Measurements from ENCODE around the gene RND2. TPM values are rescaled to one million over a fixed set of nuclear protein-coding genes. Genes with fewer than 3 reads are reported as not detected.

Gene RND2
- total RNA-seq, 1 donor from 2014 or later: 7.1 TPM

- peaks cover 4% of the 10 kb centered on the region for H3K27me3 Mint-ChIP-seq
- peaks cover 13% of the 10 kb centered on the region for H3K4me1 Mint-ChIP-seq (ENCODE audit: unreplicated experiment)
- H3K27ac Mint-ChIP-seq: peak overlapping the region; percentile 70
- TF ChIP-seq, protein P1, sequence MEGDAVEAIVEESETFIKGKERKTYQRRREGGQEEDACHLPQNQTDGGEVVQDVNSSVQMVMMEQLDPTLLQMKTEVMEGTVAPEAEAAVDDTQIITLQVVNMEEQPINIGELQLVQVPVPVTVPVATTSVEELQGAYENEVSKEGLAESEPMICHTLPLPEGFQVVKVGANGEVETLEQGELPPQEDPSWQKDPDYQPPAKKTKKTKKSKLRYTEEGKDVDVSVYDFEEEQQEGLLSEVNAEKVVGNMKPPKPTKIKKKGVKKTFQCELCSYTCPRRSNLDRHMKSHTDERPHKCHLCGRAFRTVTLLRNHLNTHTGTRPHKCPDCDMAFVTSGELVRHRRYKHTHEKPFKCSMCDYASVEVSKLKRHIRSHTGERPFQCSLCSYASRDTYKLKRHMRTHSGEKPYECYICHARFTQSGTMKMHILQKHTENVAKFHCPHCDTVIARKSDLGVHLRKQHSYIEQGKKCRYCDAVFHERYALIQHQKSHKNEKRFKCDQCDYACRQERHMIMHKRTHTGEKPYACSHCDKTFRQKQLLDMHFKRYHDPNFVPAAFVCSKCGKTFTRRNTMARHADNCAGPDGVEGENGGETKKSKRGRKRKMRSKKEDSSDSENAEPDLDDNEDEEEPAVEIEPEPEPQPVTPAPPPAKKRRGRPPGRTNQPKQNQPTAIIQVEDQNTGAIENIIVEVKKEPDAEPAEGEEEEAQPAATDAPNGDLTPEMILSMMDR (conservative IDR thresholded peaks at IDR 0.05): no peak
- H3K9me3 Mint-ChIP-seq: no peaks in the 10 kb centered on the region
- no peaks in the 10 kb centered on the region for H3K36me3 Mint-ChIP-seq
- peak overlapping the region; percentile 91 for H3K4me3 Mint-ChIP-seq
- DNase-seq (ENCODE audit: extremely low spot score, unreplicated experiment): no peak
Measured at GRCh38 chr17:43025290-43025657, 243 bp downstream of the RND2 start.

DNA sequence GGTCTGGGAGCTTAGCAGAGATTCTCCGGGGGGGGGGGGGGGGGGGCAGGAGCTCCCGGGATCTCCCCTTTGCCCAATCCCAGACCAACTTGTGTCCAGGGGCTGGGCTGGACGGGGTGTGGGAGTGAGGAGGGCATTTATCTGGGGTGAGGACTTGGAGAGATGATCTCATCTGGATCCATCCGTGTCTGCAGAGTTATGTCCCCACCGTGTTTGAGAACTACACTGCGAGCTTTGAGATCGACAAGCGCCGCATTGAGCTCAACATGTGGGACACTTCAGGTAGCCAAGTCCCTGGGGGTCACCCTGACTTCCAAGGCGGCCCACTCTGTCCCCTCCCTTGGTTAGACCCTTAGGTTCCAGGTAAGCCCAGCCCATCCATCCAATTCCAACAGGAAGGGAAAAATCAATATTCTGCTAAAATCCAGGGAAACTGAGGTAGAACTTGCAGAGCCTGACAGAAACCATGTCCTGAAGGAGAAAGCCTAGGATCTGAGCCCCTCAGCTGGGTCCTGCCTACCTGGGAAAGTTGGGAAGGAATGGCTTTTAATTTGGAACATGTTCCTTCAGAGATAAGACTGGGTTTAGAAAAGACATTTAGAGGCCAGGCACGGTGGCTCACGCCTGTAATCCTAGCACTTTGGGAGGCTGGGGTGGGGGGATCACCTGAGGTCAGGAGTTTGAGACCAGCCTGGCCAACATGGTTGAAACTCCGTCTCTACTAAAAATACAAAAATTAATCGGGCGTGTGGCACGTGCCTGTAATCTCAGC, 921 bp downstream of the RND2 start:
- Mint-ChIP-seq H3K27ac (peak overlapping the region; percentile 70), H3K4me3 (peak overlapping the region; percentile 91), H3K27me3 (peaks cover 4% of the 10 kb centered on the region)

GRCh38 chr17:43026595-43026994, 1.6 kb downstream of the RND2 start:
- no peak for DNase-seq (ENCODE audit: extremely low spot score, unreplicated experiment)
- Mint-ChIP-seq H3K27me3 (peaks cover 4% of the 10 kb centered on the region), H3K9me3 (no peaks in the 10 kb centered on the region), H3K36me3 (no peaks in the 10 kb centered on the region), H3K4me1 (ENCODE audit: unreplicated experiment) (peaks cover 12% of the 10 kb centered on the region), H3K4me3 (peak overlapping the region; percentile 67), H3K27ac (no peak overlapping the region)
- TF ChIP-seq, protein P1 (conservative IDR thresholded peaks at IDR 0.05): no peak

More for the DNA sequence above, 921 bp downstream of the RND2 start:
- H3K36me3 Mint-ChIP-seq: no peaks in the 10 kb centered on the region
- peaks cover 12% of the 10 kb centered on the region for H3K4me1 Mint-ChIP-seq (ENCODE audit: unreplicated experiment)
- TF ChIP-seq, protein P1 (conservative IDR thresholded peaks at IDR 0.05): no peak
- no peak for DNase-seq (ENCODE audit: extremely low spot score, unreplicated experiment)
- H3K9me3 Mint-ChIP-seq: no peaks in the 10 kb centered on the region

- H3K4me1 Mint-ChIP-seq (ENCODE audit: unreplicated experiment): peaks cover 12% of the 10 kb centered on the region
- TF ChIP-seq, protein P1 (conservative IDR thresholded peaks at IDR 0.05): no peak
- H3K27me3 Mint-ChIP-seq: peaks cover 4% of the 10 kb centered on the region
- no peaks in the 10 kb centered on the region for H3K36me3 Mint-ChIP-seq
- H3K9me3 Mint-ChIP-seq: no peaks in the 10 kb centered on the region
- peak overlapping the region; percentile 32 for H3K27ac Mint-ChIP-seq
- H3K4me3 Mint-ChIP-seq: peak overlapping the region; percentile 44
- no peak for DNase-seq (ENCODE audit: extremely low spot score, unreplicated experiment)
Measured at GRCh38 chr17:43027091-43028032, 2.3 kb downstream of the RND2 start.

DNA sequence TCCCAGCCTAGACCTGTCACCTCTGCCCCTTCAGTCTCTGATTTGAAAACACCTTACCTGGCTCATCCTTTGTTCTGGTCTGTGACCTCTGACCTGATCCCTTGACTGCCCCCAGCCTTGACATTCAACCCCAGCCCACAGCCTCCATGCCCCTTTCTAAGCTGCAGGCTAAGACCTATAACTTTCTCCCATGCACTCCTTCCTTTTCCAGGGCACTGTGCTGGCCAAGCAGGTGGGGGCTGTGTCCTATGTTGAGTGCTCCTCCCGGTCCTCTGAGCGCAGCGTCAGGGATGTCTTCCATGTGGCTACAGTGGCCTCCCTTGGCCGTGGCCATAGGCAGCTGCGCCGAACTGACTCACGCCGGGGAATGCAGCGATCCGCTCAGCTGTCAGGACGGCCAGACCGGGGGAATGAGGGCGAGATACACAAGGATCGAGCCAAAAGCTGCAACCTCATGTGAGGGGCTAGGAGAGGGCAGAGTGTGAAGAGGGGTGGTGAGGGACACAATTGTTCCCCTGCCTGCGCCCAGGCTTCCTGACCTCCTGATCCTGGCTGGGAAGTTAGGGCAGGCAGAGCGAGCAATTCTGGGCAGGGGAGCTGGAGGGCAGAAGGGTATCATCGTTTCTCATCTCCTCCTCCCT, 3.3 kb downstream of the RND2 start:
- TF ChIP-seq, protein P1 (conservative IDR thresholded peaks at IDR 0.05): no peak
- Mint-ChIP-seq H3K4me1 (ENCODE audit: unreplicated experiment) (peaks cover 12% of the 10 kb centered on the region), H3K4me3 (peak overlapping the region; percentile 14), H3K27me3 (peaks cover 4% of the 10 kb centered on the region), H3K36me3 (no peaks in the 10 kb centered on the region), H3K9me3 (no peaks in the 10 kb centered on the region), H3K27ac (peak overlapping the region; percentile 32)
- no peak for DNase-seq (ENCODE audit: extremely low spot score, unreplicated experiment)
